Gastrocnemius medialis (tissue), 4 donors: ENCODE results near the gene COG6. TPM values are rescaled to one million over a fixed set of nuclear protein-coding genes. Genes with fewer than 3 reads are reported as not detected.

ENCODE experiments used
- ATAC-seq, 2 donors: fragments of 150-250 bp; one replicate each; pipeline ENCODE4 v1.9.1; 2016
- DNase-seq, 2 donors: peaks; one replicate each; pipeline ENCODE4 v3.0.0-alpha.2; 2019
- H3K27ac ChIP-seq, 4 donors: fragments of 200-600 bp; sonication (generic); 1 replicate in 1 of 4; 2 replicates in 3 of 4; pipeline ENCODE4 v1.5.1; 2016 to 2018; ENCODE audit warnings: mild to moderate bottlenecking in 2 of 4, moderate library complexity in 1 of 4
- H3K27me3 ChIP-seq, 3 donors: fragments of 200-600 bp; sonication (generic) in 2 of 3; 1 replicate in 1 of 3; 2 replicates in 2 of 3; pipeline versions ENCODE4 v1.5.1 to v1.6.0; 2016 to 2019; ENCODE audit warnings: mild to moderate bottlenecking in 1 of 3, moderate library complexity in 1 of 3
- H3K36me3 ChIP-seq, 2 donors: fragments of 200-600 bp; sonication (generic) in 1 of 2; one replicate each; pipeline ENCODE4 v1.5.1; 2017 to 2018
- H3K4me1 ChIP-seq, 2 donors: fragments of 200-600 bp; sonication (generic) in 1 of 2; one replicate each; pipeline ENCODE4 v1.5.1; 2016 to 2017; ENCODE audit warnings: mild to moderate bottlenecking in 2 of 2
- H3K4me3 ChIP-seq, 4 donors: fragments of 200-600 bp; sonication (generic) in 3 of 4; 1 replicate in 1 of 4; 2 replicates in 3 of 4; pipeline ENCODE4 v1.5.1; 2016 to 2019; ENCODE audit warnings: mild to moderate bottlenecking in 2 of 4
- H3K9me3 ChIP-seq, 3 donors: fragments of 200-600 bp; sonication (generic) in 2 of 3; 1 replicate in 1 of 3; 2 replicates in 2 of 3; pipeline ENCODE4 v1.5.1; 2016 to 2019
- CTCF ChIP-seq, 5 experiments: fragments of 450-650 bp in 3 of 5; fragments of 200-600 bp in 2 of 5; sonication (generic) in 2 of 5; IDR thresholded peaks in 4 of 5; conservative IDR thresholded peaks in 1 of 5; 1 replicate in 4 of 5; 2 replicates in 1 of 5; pipeline ENCODE4 v1.5.1; 2016 to 2019; ENCODE audit warnings: antibody characterized with exemption in 5 of 5, mild to moderate bottlenecking in 3 of 5, moderate library complexity in 3 of 5
- POLR2A ChIP-seq, 2 donors: fragments of 450-650 bp; IDR thresholded peaks; one replicate each; pipeline ENCODE4 v1.6.1; 2017; ENCODE audit warnings: antibody characterized with exemption in 2 of 2, mild to moderate bottlenecking in 2 of 2, moderate library complexity in 2 of 2
- in situ Hi-C, 4 donors: fragments of 200-750 bp; cut with MboI; loops; one replicate each; pipeline versions ENCODE4 v1.15.0 to v1.8.0; 2017; ENCODE audit warnings: low sequenced_read_pairs in 4 of 4
- intact Hi-C: fragments of 100-400 bp; cut with DNase I; formaldehyde crosslinking; loops from one replicate; pipeline ENCODE4 v1.15.1; 2023; ENCODE audit warnings: low total_unique reads
- total RNA-seq, 4 donors: library from RNA; depleted of rRNA; stranded (reverse); fragments of >200 nt; gene quantifications; one replicate each; pipeline versions ENCODE4 v1.1.0 to v1.2.3, GENCODE V29; 2016

The COG6 gene
- total RNA-seq, 4 donors from 2014 or later = 5.4 to 13.5 (median 7.1) TPM

GRCh38 chr13:39777527-39778061, 122.1 kb downstream of the COG6 start:
- in situ Hi-C loops = no loop called here
- intact Hi-C loops = no loop called here
- DNase-seq = no peak
- Histone ChIP-seq H3K36me3 (no peaks in the 10 kb centered on the region), H3K27ac (no peak overlapping the region), H3K27me3 (no peaks in the 10 kb centered on the region), H3K4me1 (no peaks in the 10 kb centered on the region), H3K9me3 (no peaks in the 10 kb centered on the region), H3K4me3 (no peak overlapping the region)
- TF ChIP-seq CTCF (IDR thresholded peaks at IDR 0.05 in 4 of 5, conservative IDR thresholded peaks at IDR 0.05 in 1 of 5) (no peak), POLR2A (IDR thresholded peaks at IDR 0.05) (no peak)
- ATAC-seq = no peak

GRCh38 chr13:39779337-39780265, 124.1 kb downstream of the COG6 start:
- Histone ChIP-seq H3K27ac (no peak overlapping the region), H3K4me1 (no peaks in the 10 kb centered on the region), H3K36me3 (no peaks in the 10 kb centered on the region), H3K4me3 (no peak overlapping the region), H3K27me3 (no peaks in the 10 kb centered on the region), H3K9me3 (no peaks in the 10 kb centered on the region)
- TF ChIP-seq CTCF (IDR thresholded peaks at IDR 0.05 in 4 of 5, conservative IDR thresholded peaks at IDR 0.05 in 1 of 5) = no peak
- TF ChIP-seq POLR2A (IDR thresholded peaks at IDR 0.05) = no peak
- in situ Hi-C loops (no loop called here), intact Hi-C loops (no loop called here)
- DNase-seq (no peak), ATAC-seq (no peak)

- in situ Hi-C loops (no loop called here), intact Hi-C loops (no loop called here)
- DNase-seq = no peak
- Histone ChIP-seq H3K27ac (no peak overlapping the region), H3K36me3 (no peaks in the 10 kb centered on the region), H3K4me1 (no peaks in the 10 kb centered on the region), H3K4me3 (no peak overlapping the region), H3K27me3 (no peaks in the 10 kb centered on the region), H3K9me3 (no peaks in the 10 kb centered on the region)
- no peak for ATAC-seq
- TF ChIP-seq CTCF (IDR thresholded peaks at IDR 0.05 in 4 of 5, conservative IDR thresholded peaks at IDR 0.05 in 1 of 5) = no peak
- no peak for TF ChIP-seq POLR2A (IDR thresholded peaks at IDR 0.05)
Observed at GRCh38 chr13:39780711-39781110, 125.2 kb downstream of the COG6 start.

GRCh38 chr13:39781381-39781780, 125.9 kb downstream of the COG6 start:
- TF ChIP-seq POLR2A (IDR thresholded peaks at IDR 0.05) (no peak), CTCF (IDR thresholded peaks at IDR 0.05 in 4 of 5, conservative IDR thresholded peaks at IDR 0.05 in 1 of 5) (no peak)
- Histone ChIP-seq H3K9me3 (no peaks in the 10 kb centered on the region), H3K27me3 (no peaks in the 10 kb centered on the region), H3K4me1 (no peaks in the 10 kb centered on the region), H3K27ac (no peak overlapping the region), H3K36me3 (no peaks in the 10 kb centered on the region), H3K4me3 (no peak overlapping the region)
- ATAC-seq (no peak), DNase-seq (no peak)
- in situ Hi-C loops = no loop called here
- intact Hi-C loops = no loop called here
